Measurements from ENCODE around the gene CBX1. TPM values are rescaled to one million over a fixed set of nuclear protein-coding genes. Genes with fewer than 3 reads are reported as not detected.

The CBX1 gene
- total and polyA plus RNA-seq, 2 of the 8 experiments (the other 6 are each of a cell fraction or from before 2014, with no cell fraction given) = 38.7 to 173 TPM

- peak overlapping the region; percentile 94 for H2BK5ac ChIP-seq (ENCODE audit: low read depth, low read length)
- peak overlapping the region; percentile 80 to 87 for H3K4me2 ChIP-seq (ENCODE audit: insufficient read depth in 1 of 2, low read depth in 2 of 2, low read length in 2 of 2)
- DNase-seq (ENCODE audit: low read depth in 1 of 2, low spot score in 2 of 2) = no peak
- H3K14ac ChIP-seq (ENCODE audit: insufficient read length) = no peak overlapping the region
- no peak overlapping the region; the same call in 1 of the 2 replicates for H2BK15ac ChIP-seq (ENCODE audit: low read length)
- H4K8ac ChIP-seq (ENCODE audit: extremely low read depth, insufficient read depth, low read length) = peak overlapping the region; percentile 96; the same call in 1 of the 2 replicates
- peaks cover 0 to 10% of the 10 kb centered on the region in 2 experiments for H4K20me1 ChIP-seq (replicated peaks in 1 of 2; ENCODE audit: control insufficient read depth in 1 of 2, insufficient read depth in 2 of 2, low read length in 2 of 2)
- H3K4ac ChIP-seq (replicated peaks; ENCODE audit: insufficient read length, low read depth, low read length) = peak overlapping the region; percentile 94
- H3K4me1 ChIP-seq (replicated peaks in 1 of 4; ENCODE audit: control insufficient read depth in 3 of 4, insufficient read depth in 4 of 4, low read length in 3 of 4) = peaks cover 3 to 22% (median 19%) of the 10 kb centered on the region in 4 experiments; a peak in 6 of 7 replicates
- H3K9me3 ChIP-seq (ENCODE audit: insufficient read depth in 2 of 2, low read depth in 1 of 2, low read length in 1 of 2) = no peaks in the 10 kb centered on the region
- ChIA-PET POLR2A (ENCODE audit: partially characterized antibody) (interaction anchor here (0.8 to 41.8 kb wide), 13 partner anchors 10 to 118 kb away, joined by 3 to 1227 read pairs (median 6); partner anchors contain the start of genes CBX1, COPZ2, NFE2L1 and SNX11), CTCF (ENCODE audit: partially characterized antibody) (interaction anchor here (0.6 to 10.5 kb wide), 9 partner anchors 9 to 114 kb away, joined by 3 to 111 read pairs (median 12); no protein-coding TSS in a partner anchor)
- no peak for FAIRE-seq
- H3K4me3 ChIP-seq (ENCODE audit: extremely low read depth in 1 of 4, insufficient read depth in 2 of 4, low read depth in 3 of 4, low read length in 4 of 4) = peak overlapping the region; percentile 81 to 91 (median 86)
- peaks cover 10% of the 10 kb centered on the region for H3K23me2 ChIP-seq (ENCODE audit: low read depth, low read length)
- peak overlapping the region; percentile 97; the same call in 1 of the 2 replicates for H2BK12ac ChIP-seq (ENCODE audit: low read depth, low read length)
- H3K27me3 ChIP-seq (replicated peaks in 1 of 4; ENCODE audit: control insufficient read depth in 3 of 4, extremely low read depth in 1 of 4, insufficient read depth in 3 of 4, low read length in 3 of 4) = no peaks in the 10 kb centered on the region
- H3K56ac ChIP-seq (replicated peaks; ENCODE audit: insufficient read length, low read depth, low read length) = peak overlapping the region; percentile 71
- H2AK5ac ChIP-seq (ENCODE audit: low read depth, low read length) = peak overlapping the region; percentile 58; the same call in 1 of the 2 replicates
- H3K36me3 ChIP-seq (ENCODE audit: control insufficient read depth in 2 of 4, insufficient read depth in 4 of 4, low read length in 3 of 4) = peaks cover 2 to 16% (median 7%) of the 10 kb centered on the region in 4 experiments; a peak in 5 of 8 replicates
- peak overlapping the region; percentile 89 to 97 (median 94) for H3K9ac ChIP-seq (replicated peaks in 1 of 4; ENCODE audit: extremely low read depth in 1 of 4, low read depth in 3 of 4, low read length in 3 of 4)
- peak overlapping the region; percentile 97 for H3K27ac ChIP-seq (ENCODE audit: low read depth, low read length)
- 7% methylated on average over 26 of the region's 26 CpGs; no CpG with 5 or more reads in 1 of the 2 experiments for WGBS, 2 experiments (ENCODE audit: extremely low coverage in 1 of 2, insufficient coverage in 1 of 2, insufficient read length in 1 of 2, insufficient replicate concordance in 2 of 2, low coverage in 1 of 2, low lambda C conversion rate in 2 of 2, missing lambda C conversion rate in 1 of 2)
- peak overlapping the region; percentile 96 for H4K91ac ChIP-seq (replicated peaks; ENCODE audit: insufficient read length, low read length)
- no peak overlapping the region for H2BK20ac ChIP-seq (ENCODE audit: low read length)
- peak overlapping the region; percentile 86; the same call in 1 of the 2 replicates for H3K18ac ChIP-seq (ENCODE audit: extremely low read depth, low read length)
- peaks cover 2 to 47% of the 10 kb centered on the region in 2 experiments for H3K79me2 ChIP-seq (ENCODE audit: control insufficient read depth in 1 of 2, insufficient read depth in 2 of 2, low read length in 2 of 2)
- H4K5ac ChIP-seq (ENCODE audit: insufficient read length, low read depth, low read length) = peak overlapping the region; percentile 97
- H2AFZ ChIP-seq (ENCODE audit: low read length) = peak overlapping the region; percentile 46
- no peak overlapping the region for H2BK120ac ChIP-seq (replicated peaks; ENCODE audit: low read depth, low read length)
- no peaks in the 10 kb centered on the region; the same call in 1 of the 2 replicates for H3K79me1 ChIP-seq (ENCODE audit: low read depth, low read length)
- no peak overlapping the region for H3K23ac ChIP-seq (ENCODE audit: insufficient read length)
- peak in 1 of 2 experiments; percentile 66; a peak in 1 of 4 replicates for TF ChIP-seq SIN3A (conservative IDR thresholded peaks at IDR 0.05 in 1 of 2, IDR thresholded peaks at IDR 0.05 in 1 of 2; ENCODE audit: low read depth in 1 of 2, low read length in 2 of 2)
- TF ChIP-seq HDAC2 (IDR thresholded peaks at IDR 0.05; ENCODE audit: borderline replicate concordance in 1 of 2, low read depth in 2 of 2, low read length in 2 of 2) = no peak
- no peak for TF ChIP-seq GTF2F1 (IDR thresholded peaks at IDR 0.05; ENCODE audit: borderline replicate concordance, low read depth, low read length)
- TF ChIP-seq USF2 (IDR thresholded peaks at IDR 0.05; ENCODE audit: low read length) = no peak
- TF ChIP-seq RBBP5 (IDR thresholded peaks at IDR 0.05; ENCODE audit: borderline replicate concordance, low read depth, low read length) = peak; percentile 68; the same call in 1 of the 2 replicates
- TF ChIP-seq CREB1 (IDR thresholded peaks at IDR 0.05) = peak; percentile 44; the same call in 1 of the 2 replicates
- no peak for TF ChIP-seq YY1 (IDR thresholded peaks at IDR 0.05; ENCODE audit: low read depth, low read length)
- peak; percentile 52 for TF ChIP-seq SAP30 (IDR thresholded peaks at IDR 0.05; ENCODE audit: insufficient read depth, insufficient replicate concordance, low read length)
- TF ChIP-seq KDM4A (IDR thresholded peaks at IDR 0.05; ENCODE audit: low read depth, low read length, severe bottlenecking) = peak; percentile 80
Measured at GRCh38 chr17:48047113-48047740, 54.1 kb downstream of the CBX1 start.
